Neural crest cell (in vitro differentiated cells): ENCODE data around the gene PLAAT5. TPM values are rescaled to one million over a fixed set of nuclear protein-coding genes. Genes with fewer than 3 reads are reported as not detected.
A peak's percentile ranks its signal among the peaks of the same experiment; 100 is the strongest.

Experiments
- DNase-seq: peaks from one replicate; pipeline ENCODE4 v3.0.0; 2021; ENCODE audit warnings: low read depth, mixed read lengths, low spot score
- H3K27ac Mint-ChIP-seq: one replicate; pipeline ENCODE4 v1.8.0; 2021; ENCODE audit warnings: mild to moderate bottlenecking, mixed read lengths; ENCODE audit not compliant: unreplicated experiment
- H3K27me3 Mint-ChIP-seq: 2 replicates; pipeline ENCODE4 v1.8.0; 2021; ENCODE audit warnings: low read depth, mild to moderate bottlenecking, mixed read lengths
- H3K36me3 Mint-ChIP-seq: 2 replicates; pipeline ENCODE4 v1.8.0; 2021; ENCODE audit warnings: low read depth, mild to moderate bottlenecking, mixed read lengths
- H3K4me1 Mint-ChIP-seq: 2 replicates; pipeline ENCODE4 v1.8.0; 2021; ENCODE audit warnings: mixed read lengths
- H3K4me3 Mint-ChIP-seq: one replicate; pipeline ENCODE4 v1.8.0; 2021; ENCODE audit warnings: mild to moderate bottlenecking, mixed read lengths
- H3K9me3 Mint-ChIP-seq: 2 replicates; pipeline ENCODE4 v1.8.0; 2021; ENCODE audit warnings: mixed read lengths
- total RNA-seq: library from RNA; stranded (reverse); gene quantifications from 2 replicates; pipeline ENCODE4 v1.2.1, GENCODE V29; 2021
- TF ChIP-seq, protein P1 (sequence below): fragments of 200-600 bp; sonication (generic); conservative IDR thresholded peaks from 2 replicates; pipeline ENCODE4 v1.5.0; 2021; ENCODE audit warnings: antibody characterized with exemption, mild to moderate bottlenecking

The PLAAT5 gene
- total RNA-seq, 1 donor from 2014 or later, result 0.77 TPM

DNA sequence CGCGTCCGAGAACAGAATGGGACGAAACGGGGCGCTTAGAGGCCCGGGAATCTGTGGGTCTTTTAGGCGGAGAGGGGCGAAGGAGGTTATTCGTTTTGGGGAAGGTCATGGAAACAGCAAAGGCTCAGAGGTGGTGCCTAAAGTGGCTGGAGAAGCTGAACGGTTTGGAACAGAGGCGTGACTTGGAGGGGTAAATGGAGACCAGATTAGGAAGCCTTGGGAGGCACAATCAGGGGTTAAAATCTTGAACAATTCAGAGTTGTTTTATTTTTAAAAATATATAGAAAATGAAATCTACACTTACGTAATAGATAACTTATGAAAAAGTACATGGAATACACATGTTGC is 247 bp upstream of the PLAAT5 start:
- Mint-ChIP-seq H3K27me3 (peaks cover 45% of the 10 kb centered on the region), H3K36me3 (peaks cover 2% of the 10 kb centered on the region), H3K27ac (no peak overlapping the region), H3K4me3 (peak overlapping the region; percentile 89), H3K9me3 (peaks cover 2% of the 10 kb centered on the region), H3K4me1 (peaks cover 35% of the 10 kb centered on the region)
- TF ChIP-seq, protein P1, sequence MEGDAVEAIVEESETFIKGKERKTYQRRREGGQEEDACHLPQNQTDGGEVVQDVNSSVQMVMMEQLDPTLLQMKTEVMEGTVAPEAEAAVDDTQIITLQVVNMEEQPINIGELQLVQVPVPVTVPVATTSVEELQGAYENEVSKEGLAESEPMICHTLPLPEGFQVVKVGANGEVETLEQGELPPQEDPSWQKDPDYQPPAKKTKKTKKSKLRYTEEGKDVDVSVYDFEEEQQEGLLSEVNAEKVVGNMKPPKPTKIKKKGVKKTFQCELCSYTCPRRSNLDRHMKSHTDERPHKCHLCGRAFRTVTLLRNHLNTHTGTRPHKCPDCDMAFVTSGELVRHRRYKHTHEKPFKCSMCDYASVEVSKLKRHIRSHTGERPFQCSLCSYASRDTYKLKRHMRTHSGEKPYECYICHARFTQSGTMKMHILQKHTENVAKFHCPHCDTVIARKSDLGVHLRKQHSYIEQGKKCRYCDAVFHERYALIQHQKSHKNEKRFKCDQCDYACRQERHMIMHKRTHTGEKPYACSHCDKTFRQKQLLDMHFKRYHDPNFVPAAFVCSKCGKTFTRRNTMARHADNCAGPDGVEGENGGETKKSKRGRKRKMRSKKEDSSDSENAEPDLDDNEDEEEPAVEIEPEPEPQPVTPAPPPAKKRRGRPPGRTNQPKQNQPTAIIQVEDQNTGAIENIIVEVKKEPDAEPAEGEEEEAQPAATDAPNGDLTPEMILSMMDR, result no peak
- DNase-seq, result no peak

- Mint-ChIP-seq H3K27me3 (peaks cover 50% of the 10 kb centered on the region), H3K4me1 (peaks cover 30% of the 10 kb centered on the region), H3K36me3 (peaks cover 6% of the 10 kb centered on the region), H3K27ac (no peak overlapping the region), H3K9me3 (peaks cover 10% of the 10 kb centered on the region), H3K4me3 (peak overlapping the region; percentile 89)
- TF ChIP-seq, protein P1, result peak; percentile 34
- DNase-seq, result no peak
These were observed 1.1 kb downstream of the PLAAT5 start for GRCh38 chr11:63489879-63490278.

DNA sequence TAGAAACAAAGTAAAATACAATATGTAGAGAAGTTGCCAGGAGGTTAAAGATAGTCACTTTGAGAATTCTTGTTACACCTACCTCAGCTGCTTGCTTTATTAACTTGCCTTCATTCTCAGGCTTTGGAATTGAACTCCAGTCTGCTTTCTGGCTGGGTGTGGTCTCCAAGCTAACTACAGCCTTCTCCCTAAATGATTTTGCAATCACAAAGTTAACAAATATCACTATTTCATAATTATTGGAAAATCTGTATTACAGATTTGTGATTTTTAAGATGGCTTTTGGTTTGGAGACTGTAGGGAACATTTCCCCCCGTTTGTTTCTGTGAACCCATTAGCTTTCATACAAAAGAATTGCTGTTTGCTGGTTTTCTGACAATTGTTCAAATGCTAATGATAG is 2.2 kb downstream of the PLAAT5 start:
- Mint-ChIP-seq H3K4me3 (no peak overlapping the region), H3K27me3 (peaks cover 50% of the 10 kb centered on the region), H3K4me1 (peaks cover 30% of the 10 kb centered on the region), H3K27ac (no peak overlapping the region), H3K36me3 (peaks cover 11% of the 10 kb centered on the region), H3K9me3 (peaks cover 16% of the 10 kb centered on the region)
- DNase-seq, result no peak
- TF ChIP-seq, protein P1, result no peak

GRCh38 chr11:63485777-63486176 is 5.2 kb downstream of the PLAAT5 start:
- TF ChIP-seq, protein P1, result no peak
- H3K9me3 Mint-ChIP-seq, result peaks cover 16% of the 10 kb centered on the region
- peaks cover 36% of the 10 kb centered on the region for H3K27me3 Mint-ChIP-seq
- no peak overlapping the region for H3K27ac Mint-ChIP-seq
- peaks cover 11% of the 10 kb centered on the region for H3K36me3 Mint-ChIP-seq
- peaks cover 17% of the 10 kb centered on the region for H3K4me1 Mint-ChIP-seq
- no peak for DNase-seq
- no peak overlapping the region for H3K4me3 Mint-ChIP-seq

GRCh38 chr11:63480039-63480438 is 10.9 kb downstream of the PLAAT5 start:
- DNase-seq, result no peak

More at GRCh38 chr11:63480039-63480438, 10.9 kb downstream of the PLAAT5 start:
- peaks cover 2% of the 10 kb centered on the region for H3K27me3 Mint-ChIP-seq
- TF ChIP-seq, protein P1, result no peak
- H3K4me1 Mint-ChIP-seq, result no peaks in the 10 kb centered on the region
- H3K36me3 Mint-ChIP-seq, result peaks cover 7% of the 10 kb centered on the region
- peaks cover 10% of the 10 kb centered on the region for H3K9me3 Mint-ChIP-seq
- no peak overlapping the region for H3K4me3 Mint-ChIP-seq
- no peak overlapping the region for H3K27ac Mint-ChIP-seq
